Measurements from ENCODE around the gene SERPING1.
A peak's percentile ranks its signal among the peaks of the same experiment; 100 is the strongest.

SERPING1 gene

GRCh38 chr11:57653163-57653562 is 55.7 kb downstream of the SERPING1 start:
- DNase-seq (ENCODE audit: low spot score) = no peak
- no peak for TF ChIP-seq CTCF (IDR thresholded peaks at IDR 0.05; ENCODE audit: extremely low read depth, missing control alignments)

- no peak for TF ChIP-seq CTCF (IDR thresholded peaks at IDR 0.05; ENCODE audit: extremely low read depth, missing control alignments)
- no peak for DNase-seq (ENCODE audit: low spot score)
Measured at GRCh38 chr11:57656885-57657193, 59.4 kb downstream of the SERPING1 start.

GRCh38 chr11:57657194-57658022 is 59.9 kb downstream of the SERPING1 start, which contains the start of gene CLP1:
TSS of gene CLP1 (plus strand) at chr11:57657762. CDS start at chr11:57659477, 1,715 bp downstream.
- no peak for TF ChIP-seq CTCF (IDR thresholded peaks at IDR 0.05; ENCODE audit: extremely low read depth, missing control alignments)

GRCh38 chr11:57658023-57658361 is 60.5 kb downstream of the SERPING1 start:
- no peak for DNase-seq (ENCODE audit: low spot score)
- no peak for TF ChIP-seq CTCF (IDR thresholded peaks at IDR 0.05; ENCODE audit: extremely low read depth, missing control alignments)

More at GRCh38 chr11:57657194-57658022, 59.9 kb downstream of the SERPING1 start, which contains the start of gene CLP1:
- peak; percentile 91 for DNase-seq (ENCODE audit: low spot score)

GRCh38 chr11:57659669-57660068 is 62.2 kb downstream of the SERPING1 start:
- no peak for DNase-seq (ENCODE audit: low spot score)
- no peak for TF ChIP-seq CTCF (IDR thresholded peaks at IDR 0.05; ENCODE audit: extremely low read depth, missing control alignments)

- no peak for DNase-seq (ENCODE audit: low spot score)
- peak; percentile 13 for TF ChIP-seq CTCF (IDR thresholded peaks at IDR 0.05; ENCODE audit: extremely low read depth, missing control alignments)
Measured at GRCh38 chr11:57662893-57663292, 65.4 kb downstream of the SERPING1 start.

GRCh38 chr11:57663975-57664374 is 66.5 kb downstream of the SERPING1 start:
- no peak for DNase-seq (ENCODE audit: low spot score)
- no peak for TF ChIP-seq CTCF (IDR thresholded peaks at IDR 0.05; ENCODE audit: extremely low read depth, missing control alignments)
